Measurements from ENCODE around the gene MRPL28.
"Not testable (repeated sequence)": the region's sequence is repeated elsewhere in the genome, so short reads cannot be mapped to it uniquely, and the experiment has no call there.

- not testable (repeated sequence) for TF ChIP-seq CTCF (IDR thresholded peaks at IDR 0.05; ENCODE audit: insufficient read depth, low read length, poor library complexity, severe bottlenecking); EZH2phosphoT487 (conservative IDR thresholded peaks at IDR 0.05; ENCODE audit: low read length)
Measured at GRCh38 chr16:334861-335632, 35.3 kb downstream of the MRPL28 start.
